ENCODE results near the gene DLK1. TPM values are rescaled to one million over a fixed set of nuclear protein-coding genes. Genes with fewer than 3 reads are reported as not detected.

Gene DLK1
- polyA plus RNA-seq, 1 of the 3 experiments (the other 2 are of a cell fraction), result 1.7 TPM

DNA sequence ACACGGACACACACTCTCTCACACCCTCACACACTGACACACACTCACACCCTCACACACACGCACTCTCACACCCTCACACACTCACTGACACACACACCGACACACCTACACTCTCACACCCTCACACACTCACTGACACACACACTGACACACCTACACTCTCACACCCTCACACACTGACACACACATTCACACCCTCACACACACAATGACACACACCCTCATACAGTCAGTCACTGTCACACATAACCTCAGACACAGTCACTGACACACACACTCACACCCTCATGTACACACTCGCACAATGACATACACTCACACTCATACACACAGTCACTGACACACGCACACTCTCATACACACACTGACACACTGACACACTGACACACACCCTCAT, 19.8 kb upstream of the DLK1 start (continued):
- TF ChIP-seq, protein P1, sequence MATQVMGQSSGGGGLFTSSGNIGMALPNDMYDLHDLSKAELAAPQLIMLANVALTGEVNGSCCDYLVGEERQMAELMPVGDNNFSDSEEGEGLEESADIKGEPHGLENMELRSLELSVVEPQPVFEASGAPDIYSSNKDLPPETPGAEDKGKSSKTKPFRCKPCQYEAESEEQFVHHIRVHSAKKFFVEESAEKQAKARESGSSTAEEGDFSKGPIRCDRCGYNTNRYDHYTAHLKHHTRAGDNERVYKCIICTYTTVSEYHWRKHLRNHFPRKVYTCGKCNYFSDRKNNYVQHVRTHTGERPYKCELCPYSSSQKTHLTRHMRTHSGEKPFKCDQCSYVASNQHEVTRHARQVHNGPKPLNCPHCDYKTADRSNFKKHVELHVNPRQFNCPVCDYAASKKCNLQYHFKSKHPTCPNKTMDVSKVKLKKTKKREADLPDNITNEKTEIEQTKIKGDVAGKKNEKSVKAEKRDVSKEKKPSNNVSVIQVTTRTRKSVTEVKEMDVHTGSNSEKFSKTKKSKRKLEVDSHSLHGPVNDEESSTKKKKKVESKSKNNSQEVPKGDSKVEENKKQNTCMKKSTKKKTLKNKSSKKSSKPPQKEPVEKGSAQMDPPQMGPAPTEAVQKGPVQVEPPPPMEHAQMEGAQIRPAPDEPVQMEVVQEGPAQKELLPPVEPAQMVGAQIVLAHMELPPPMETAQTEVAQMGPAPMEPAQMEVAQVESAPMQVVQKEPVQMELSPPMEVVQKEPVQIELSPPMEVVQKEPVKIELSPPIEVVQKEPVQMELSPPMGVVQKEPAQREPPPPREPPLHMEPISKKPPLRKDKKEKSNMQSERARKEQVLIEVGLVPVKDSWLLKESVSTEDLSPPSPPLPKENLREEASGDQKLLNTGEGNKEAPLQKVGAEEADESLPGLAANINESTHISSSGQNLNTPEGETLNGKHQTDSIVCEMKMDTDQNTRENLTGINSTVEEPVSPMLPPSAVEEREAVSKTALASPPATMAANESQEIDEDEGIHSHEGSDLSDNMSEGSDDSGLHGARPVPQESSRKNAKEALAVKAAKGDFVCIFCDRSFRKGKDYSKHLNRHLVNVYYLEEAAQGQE (IDR thresholded peaks at IDR 0.05; ENCODE audit: low read depth, low read length), result no peak
- TF ChIP-seq, protein P2, sequence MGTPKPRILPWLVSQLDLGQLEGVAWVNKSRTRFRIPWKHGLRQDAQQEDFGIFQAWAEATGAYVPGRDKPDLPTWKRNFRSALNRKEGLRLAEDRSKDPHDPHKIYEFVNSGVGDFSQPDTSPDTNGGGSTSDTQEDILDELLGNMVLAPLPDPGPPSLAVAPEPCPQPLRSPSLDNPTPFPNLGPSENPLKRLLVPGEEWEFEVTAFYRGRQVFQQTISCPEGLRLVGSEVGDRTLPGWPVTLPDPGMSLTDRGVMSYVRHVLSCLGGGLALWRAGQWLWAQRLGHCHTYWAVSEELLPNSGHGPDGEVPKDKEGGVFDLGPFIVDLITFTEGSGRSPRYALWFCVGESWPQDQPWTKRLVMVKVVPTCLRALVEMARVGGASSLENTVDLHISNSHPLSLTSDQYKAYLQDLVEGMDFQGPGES (IDR thresholded peaks at IDR 0.05; ENCODE audit: low read depth, low read length), result no peak
- TF ChIP-seq YY1 (IDR thresholded peaks at IDR 0.05; ENCODE audit: low read depth) (no peak), MEF2A (IDR thresholded peaks at IDR 0.05; ENCODE audit: borderline replicate concordance, low read depth) (no peak), EP300 (IDR thresholded peaks at IDR 0.05; ENCODE audit: borderline replicate concordance in 1 of 2, low read depth in 1 of 2, low read length in 1 of 2) (no peak), FOXM1 (IDR thresholded peaks at IDR 0.05; ENCODE audit: low read depth) (no peak)

DNA sequence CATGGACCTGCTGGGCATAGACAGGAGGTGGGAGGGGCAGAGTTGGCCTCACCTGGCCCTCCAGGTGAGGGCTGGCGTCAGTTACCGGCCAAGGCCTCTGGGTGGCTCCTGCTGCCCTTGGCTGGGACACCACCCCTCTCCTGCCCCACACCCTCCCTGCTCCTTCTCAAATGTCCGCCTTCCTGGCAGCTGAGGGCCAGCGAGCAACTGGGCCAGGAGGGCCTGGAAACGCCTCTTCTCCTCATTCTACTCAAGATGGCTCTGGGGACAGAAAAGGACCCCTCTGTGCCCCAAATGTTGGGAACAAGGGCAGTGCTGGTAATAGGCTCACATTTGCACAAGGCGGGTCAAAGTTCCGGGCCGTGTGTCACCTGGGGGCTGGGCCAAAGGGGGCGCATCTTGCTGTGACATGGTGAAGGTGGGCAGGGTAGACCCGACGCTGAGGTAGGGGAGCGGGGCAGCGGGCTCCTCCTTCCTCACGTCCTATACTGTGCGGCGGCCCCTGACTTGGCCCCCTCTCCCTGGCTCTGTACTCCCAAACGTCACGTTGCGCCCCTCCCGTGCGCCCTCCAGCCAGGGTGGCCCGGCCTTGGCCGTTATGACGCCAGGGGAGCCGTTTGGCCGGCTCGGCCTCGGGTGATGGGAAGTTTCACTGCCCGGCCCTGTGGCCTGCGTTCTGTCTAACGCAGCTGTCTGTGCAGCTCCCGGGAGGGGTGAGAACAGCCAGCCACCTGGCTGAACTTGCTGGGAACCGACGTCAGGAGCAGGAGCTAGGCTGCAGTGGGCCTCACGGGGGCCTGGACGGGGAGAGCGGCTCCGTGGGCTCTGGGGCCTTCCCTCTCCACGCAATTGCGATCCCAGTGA, 18.0 kb upstream of the DLK1 start:
- no peaks in the 10 kb centered on the region for H3K79me2 ChIP-seq (ENCODE audit: insufficient read depth)
- H3K9me2 ChIP-seq, result no peaks in the 10 kb centered on the region
- H3K4me1 ChIP-seq (ENCODE audit: control insufficient read depth in 1 of 2, insufficient read depth in 2 of 2, low read depth in 1 of 2, low read length in 1 of 2), result peaks cover 0 to 56% of the 10 kb centered on the region in 2 experiments; a peak in 1 of 4 replicates
- no peaks in the 10 kb centered on the region for H3K9me3 ChIP-seq
- H3K27ac ChIP-seq (ENCODE audit: low read depth in 2 of 2, low read length in 1 of 2), result peak overlapping the region in 1 of 2 experiments; percentile 55; a peak in 1 of 4 replicates
- 74% methylated on average over 22 of the region's 40 CpGs for WGBS (ENCODE audit: low lambda C conversion rate)
- no peaks in the 10 kb centered on the region for H3K36me3 ChIP-seq (replicated peaks in 1 of 2; ENCODE audit: control insufficient read depth in 1 of 2, insufficient read depth in 2 of 2, low read length in 1 of 2)
- no peaks in the 10 kb centered on the region for H3K27me3 ChIP-seq (ENCODE audit: insufficient read depth)
- H3K9ac ChIP-seq, result no peak overlapping the region
- H3K4me3 ChIP-seq (ENCODE audit: low read depth in 2 of 2, low read length in 1 of 2), result no peak overlapping the region
- CTCF ChIA-PET, result no interaction called here
- no peaks in the 10 kb centered on the region for H4K20me1 ChIP-seq (ENCODE audit: insufficient read depth)
- no peak for DNase-seq
- POLR2A ChIA-PET, result no interaction called here
- H3F3A ChIP-seq (replicated peaks; ENCODE audit: insufficient read depth), result no peaks in the 10 kb centered on the region
- no peak overlapping the region for H3K4me2 ChIP-seq
- no peak overlapping the region for H2AFZ ChIP-seq (ENCODE audit: low read depth)
- TF ChIP-seq TCF12 (IDR thresholded peaks at IDR 0.05) (no peak), NFIC (IDR thresholded peaks at IDR 0.05; ENCODE audit: borderline replicate concordance) (no peak), RCOR1 (IDR thresholded peaks at IDR 0.05; ENCODE audit: low read length) (no peak), GABPA (IDR thresholded peaks at IDR 0.05; ENCODE audit: low read depth) (no peak), FOXJ3 (CRISPR knock-in tag; IDR thresholded peaks at IDR 0.05) (no peak), MXI1 (IDR thresholded peaks at IDR 0.05; ENCODE audit: low read depth, low read length) (no peak)
- TF ChIP-seq, protein P3, sequence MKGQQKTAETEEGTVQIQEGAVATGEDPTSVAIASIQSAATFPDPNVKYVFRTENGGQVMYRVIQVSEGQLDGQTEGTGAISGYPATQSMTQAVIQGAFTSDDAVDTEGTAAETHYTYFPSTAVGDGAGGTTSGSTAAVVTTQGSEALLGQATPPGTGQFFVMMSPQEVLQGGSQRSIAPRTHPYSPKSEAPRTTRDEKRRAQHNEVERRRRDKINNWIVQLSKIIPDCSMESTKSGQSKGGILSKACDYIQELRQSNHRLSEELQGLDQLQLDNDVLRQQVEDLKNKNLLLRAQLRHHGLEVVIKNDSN (IDR thresholded peaks at IDR 0.05; ENCODE audit: borderline replicate concordance, low read depth), result no peak
- TF ChIP-seq, protein P4, sequence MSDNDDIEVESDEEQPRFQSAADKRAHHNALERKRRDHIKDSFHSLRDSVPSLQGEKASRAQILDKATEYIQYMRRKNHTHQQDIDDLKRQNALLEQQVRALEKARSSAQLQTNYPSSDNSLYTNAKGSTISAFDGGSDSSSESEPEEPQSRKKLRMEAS (IDR thresholded peaks at IDR 0.05; ENCODE audit: low read depth), result no peak
- TF ChIP-seq, protein P5, sequence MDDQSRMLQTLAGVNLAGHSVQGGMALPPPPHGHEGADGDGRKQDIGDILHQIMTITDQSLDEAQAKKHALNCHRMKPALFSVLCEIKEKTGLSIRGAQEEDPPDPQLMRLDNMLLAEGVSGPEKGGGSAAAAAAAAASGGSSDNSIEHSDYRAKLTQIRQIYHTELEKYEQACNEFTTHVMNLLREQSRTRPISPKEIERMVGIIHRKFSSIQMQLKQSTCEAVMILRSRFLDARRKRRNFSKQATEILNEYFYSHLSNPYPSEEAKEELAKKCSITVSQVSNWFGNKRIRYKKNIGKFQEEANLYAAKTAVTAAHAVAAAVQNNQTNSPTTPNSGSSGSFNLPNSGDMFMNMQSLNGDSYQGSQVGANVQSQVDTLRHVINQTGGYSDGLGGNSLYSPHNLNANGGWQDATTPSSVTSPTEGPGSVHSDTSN (IDR thresholded peaks at IDR 0.05), result no peak
- TF ChIP-seq, protein P6, sequence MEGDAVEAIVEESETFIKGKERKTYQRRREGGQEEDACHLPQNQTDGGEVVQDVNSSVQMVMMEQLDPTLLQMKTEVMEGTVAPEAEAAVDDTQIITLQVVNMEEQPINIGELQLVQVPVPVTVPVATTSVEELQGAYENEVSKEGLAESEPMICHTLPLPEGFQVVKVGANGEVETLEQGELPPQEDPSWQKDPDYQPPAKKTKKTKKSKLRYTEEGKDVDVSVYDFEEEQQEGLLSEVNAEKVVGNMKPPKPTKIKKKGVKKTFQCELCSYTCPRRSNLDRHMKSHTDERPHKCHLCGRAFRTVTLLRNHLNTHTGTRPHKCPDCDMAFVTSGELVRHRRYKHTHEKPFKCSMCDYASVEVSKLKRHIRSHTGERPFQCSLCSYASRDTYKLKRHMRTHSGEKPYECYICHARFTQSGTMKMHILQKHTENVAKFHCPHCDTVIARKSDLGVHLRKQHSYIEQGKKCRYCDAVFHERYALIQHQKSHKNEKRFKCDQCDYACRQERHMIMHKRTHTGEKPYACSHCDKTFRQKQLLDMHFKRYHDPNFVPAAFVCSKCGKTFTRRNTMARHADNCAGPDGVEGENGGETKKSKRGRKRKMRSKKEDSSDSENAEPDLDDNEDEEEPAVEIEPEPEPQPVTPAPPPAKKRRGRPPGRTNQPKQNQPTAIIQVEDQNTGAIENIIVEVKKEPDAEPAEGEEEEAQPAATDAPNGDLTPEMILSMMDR (IDR thresholded peaks at IDR 0.05), result no peak
- TF ChIP-seq, protein P7, sequence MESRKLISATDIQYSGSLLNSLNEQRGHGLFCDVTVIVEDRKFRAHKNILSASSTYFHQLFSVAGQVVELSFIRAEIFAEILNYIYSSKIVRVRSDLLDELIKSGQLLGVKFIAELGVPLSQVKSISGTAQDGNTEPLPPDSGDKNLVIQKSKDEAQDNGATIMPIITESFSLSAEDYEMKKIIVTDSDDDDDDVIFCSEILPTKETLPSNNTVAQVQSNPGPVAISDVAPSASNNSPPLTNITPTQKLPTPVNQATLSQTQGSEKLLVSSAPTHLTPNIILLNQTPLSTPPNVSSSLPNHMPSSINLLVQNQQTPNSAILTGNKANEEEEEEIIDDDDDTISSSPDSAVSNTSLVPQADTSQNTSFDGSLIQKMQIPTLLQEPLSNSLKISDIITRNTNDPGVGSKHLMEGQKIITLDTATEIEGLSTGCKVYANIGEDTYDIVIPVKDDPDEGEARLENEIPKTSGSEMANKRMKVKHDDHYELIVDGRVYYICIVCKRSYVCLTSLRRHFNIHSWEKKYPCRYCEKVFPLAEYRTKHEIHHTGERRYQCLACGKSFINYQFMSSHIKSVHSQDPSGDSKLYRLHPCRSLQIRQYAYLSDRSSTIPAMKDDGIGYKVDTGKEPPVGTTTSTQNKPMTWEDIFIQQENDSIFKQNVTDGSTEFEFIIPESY (IDR thresholded peaks at IDR 0.05; ENCODE audit: borderline replicate concordance, low read depth), result no peak
- TF ChIP-seq, protein P8, sequence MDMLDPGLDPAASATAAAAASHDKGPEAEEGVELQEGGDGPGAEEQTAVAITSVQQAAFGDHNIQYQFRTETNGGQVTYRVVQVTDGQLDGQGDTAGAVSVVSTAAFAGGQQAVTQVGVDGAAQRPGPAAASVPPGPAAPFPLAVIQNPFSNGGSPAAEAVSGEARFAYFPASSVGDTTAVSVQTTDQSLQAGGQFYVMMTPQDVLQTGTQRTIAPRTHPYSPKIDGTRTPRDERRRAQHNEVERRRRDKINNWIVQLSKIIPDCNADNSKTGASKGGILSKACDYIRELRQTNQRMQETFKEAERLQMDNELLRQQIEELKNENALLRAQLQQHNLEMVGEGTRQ (IDR thresholded peaks at IDR 0.05; ENCODE audit: borderline replicate concordance, low read depth, low read length), result no peak

All from SK-N-SH (cell line).